HCT116 (cell line): Measurements from ENCODE around the gene KLK13. TPM values are rescaled to one million over a fixed set of nuclear protein-coding genes. Genes with fewer than 3 reads are reported as not detected.

Source experiments
- ATAC-seq: fragments of 200-7000 bp; cut with Tn5 transposase; 2 replicates; pipeline ENCODE4 v1.9.1; 2020; ENCODE audit warnings: mild to moderate bottlenecking, moderate library complexity
- BruUV-seq: library from RNA; stranded (reverse); fragments of 400-500 nt; replicated peaks from 2 replicates; lab custom pipeline; 2021; lab: Mats Ljungman, UMichigan
- CTCF ChIA-PET: fragments of 300-600 bp; sonication (Branson Sonifier 250); formaldehyde crosslinking; loops from one replicate; lab custom pipeline; 2021; ENCODE audit warnings: antibody characterized with exemption; lab: Charles Lee
- POLR2A ChIA-PET: fragments of 300-600, 350-600 bp; sonication (Branson Sonifier 250); formaldehyde crosslinking; loops from one replicate; lab custom pipeline; 2021; ENCODE audit warnings: antibody characterized with exemption; lab: Charles Lee
- RAD21 ChIA-PET, 2 experiments: fragments of 300-600 bp; sonication (Branson Sonifier 250); formaldehyde crosslinking; loops; one replicate each; lab custom pipeline; 2023; ENCODE audit warnings: low total read pairs in 2 of 2; ENCODE audit not compliant: uncharacterized antibody in 2 of 2, unreplicated experiment in 2 of 2, low non-redundant PET in 1 of 2; lab: Charles Lee
- DNase-seq: peaks from one replicate; pipeline ENCODE4 v3.0.0-alpha.2; 2010; ENCODE audit warnings: low read depth, low spot score
- H2AFZ ChIP-seq: fragments of 200-600 bp; shearing (Covaris generic), sonication (generic); 2 replicates; pipeline ENCODE4 v1.6.1; 2017; ENCODE audit warnings: low read depth, mixed run types, mixed read lengths, antibody characterized with exemption, low read length; ENCODE audit not compliant: poor library complexity, severe bottlenecking
- H3K27ac ChIP-seq: 2 replicates; pipeline ENCODE4 v1.5.1; 2012; ENCODE audit warnings: low read depth, low read length
- H3K27me3 ChIP-seq: fragments of 200-600 bp; sonication (generic); 2 replicates; pipeline ENCODE4 v1.6.1; 2016; ENCODE audit warnings: mixed run types, low read length, mixed read lengths; ENCODE audit not compliant: insufficient read depth
- H3K36me3 ChIP-seq, 2 experiments: fragments of 200-500 bp in 1 of 2; fragments of 200-600 bp in 1 of 2; sonication (Bioruptor generic) in 1 of 2; sonication (generic) in 1 of 2; 2 replicates each; pipeline versions ENCODE4 v1.5.1 to v1.6.1; 2014 to 2016; ENCODE audit warnings: low read length in 2 of 2, inconsistent platforms in 1 of 2, mixed read lengths in 1 of 2, mixed run types in 1 of 2; ENCODE audit not compliant: insufficient read depth in 2 of 2, control insufficient read depth in 1 of 2
- H3K4me1 ChIP-seq, 2 experiments: fragments of 200-600 bp in 1 of 2; sonication (generic) in 1 of 2; 2 replicates each; pipeline versions ENCODE4 v1.5.1 to v1.6.1; 2012 to 2017; ENCODE audit warnings: low read length in 2 of 2, inconsistent platforms in 1 of 2, mild to moderate bottlenecking in 1 of 2, mixed read lengths in 1 of 2, mixed run types in 1 of 2, moderate library complexity in 1 of 2; ENCODE audit not compliant: insufficient read depth in 2 of 2, control insufficient read depth in 1 of 2
- H3K4me2 ChIP-seq: fragments of 200-600 bp; sonication (generic); 2 replicates; pipeline ENCODE4 v1.6.1; 2017; ENCODE audit warnings: mixed run types, low read length, mixed read lengths
- H3K4me3 ChIP-seq, 2 experiments: fragments of 200-600 bp in 1 of 2; sonication (generic) in 1 of 2; replicated peaks in 1 of 2; 2 replicates each; pipeline ENCODE4 v1.5.1; 2011 to 2016; ENCODE audit warnings: low read length in 2 of 2, control low read depth in 1 of 2, low read depth in 1 of 2, mild to moderate bottlenecking in 1 of 2, mixed read lengths in 1 of 2, mixed run types in 1 of 2
- H3K79me2 ChIP-seq: fragments of 200-600 bp; sonication (generic); 2 replicates; pipeline ENCODE4 v1.6.1; 2017; ENCODE audit warnings: mild to moderate bottlenecking, mixed run types, low read length, moderate library complexity, mixed read lengths; ENCODE audit not compliant: insufficient read depth
- H3K9ac ChIP-seq: fragments of 200-600 bp; sonication (generic); 2 replicates; pipeline ENCODE4 v1.6.1; 2016; ENCODE audit warnings: low read length, mixed read lengths
- H3K9me2 ChIP-seq: fragments of 200-600 bp; sonication (generic), shearing (Covaris generic); 2 replicates; pipeline ENCODE4 v1.6.1; 2017; ENCODE audit warnings: mixed run types, mild to moderate bottlenecking, moderate library complexity; ENCODE audit not compliant: insufficient read depth
- H3K9me3 ChIP-seq, 2 experiments: fragments of 200-500 bp in 1 of 2; fragments of 200-600 bp in 1 of 2; sonication (Bioruptor generic) in 1 of 2; sonication (generic) in 1 of 2; 2 replicates each; pipeline ENCODE4 v1.6.1; 2014 to 2017; ENCODE audit warnings: low read length in 2 of 2, mixed read lengths in 2 of 2, inconsistent platforms in 1 of 2, low read depth in 1 of 2, mild to moderate bottlenecking in 1 of 2, mixed run types in 1 of 2, moderate library complexity in 1 of 2; ENCODE audit not compliant: control insufficient read depth in 1 of 2, insufficient read depth in 1 of 2
- H4K20me1 ChIP-seq: fragments of 200-600 bp; sonication (generic), shearing (Covaris generic); 2 replicates; pipeline ENCODE4 v1.6.1; 2017; ENCODE audit warnings: mixed run types, mild to moderate bottlenecking, moderate library complexity; ENCODE audit not compliant: insufficient read depth
- CBX3 ChIP-seq: IDR thresholded peaks from 2 replicates; pipeline ENCODE4 v1.6.1; 2012; ENCODE audit warnings: low read depth
- CEBPB ChIP-seq: IDR thresholded peaks from 2 replicates; pipeline ENCODE4 v1.6.1; 2012; ENCODE audit warnings: low read depth
- CTCF ChIP-seq, 3 experiments: fragments of 200-600 bp in 1 of 3; sonication (generic) in 1 of 3; IDR thresholded peaks in 2 of 3; conservative IDR thresholded peaks in 1 of 3; 2 replicates each; pipeline ENCODE4 v1.5.1; 2012 to 2017; ENCODE audit warnings: low read depth in 2 of 3, low read length in 2 of 3, antibody characterized with exemption in 1 of 3, borderline replicate concordance in 1 of 3, control low read depth in 1 of 3, mild to moderate bottlenecking in 1 of 3, mixed read lengths in 1 of 3, mixed run types in 1 of 3, moderate library complexity in 1 of 3; ENCODE audit not compliant: insufficient read depth in 1 of 3
- EGR1 ChIP-seq: IDR thresholded peaks from 2 replicates; pipeline ENCODE4 v1.6.1; 2012; ENCODE audit warnings: low read depth
- ELF1 ChIP-seq: IDR thresholded peaks from 2 replicates; pipeline ENCODE4 v1.6.1; 2012; ENCODE audit warnings: low read depth, borderline replicate concordance
- EZH2phosphoT487 ChIP-seq: fragments of 200-600 bp; IDR thresholded peaks from 2 replicates; pipeline ENCODE4 v1.6.1; 2018; ENCODE audit warnings: antibody characterized with exemption, borderline replicate concordance
- POLR2A ChIP-seq: IDR thresholded peaks from 2 replicates; pipeline ENCODE4 v1.7.0; 2011; ENCODE audit warnings: borderline replicate concordance; ENCODE audit not compliant: insufficient read depth, insufficient read length; ENCODE audit errors: extremely low read depth
- POLR2AphosphoS5 ChIP-seq: IDR thresholded peaks from 2 replicates; pipeline ENCODE4 v1.6.1; 2011; ENCODE audit warnings: mild to moderate bottlenecking, low read depth, low read length, moderate library complexity
- SRF ChIP-seq: IDR thresholded peaks from 2 replicates; pipeline ENCODE4 v1.6.1; 2012; ENCODE audit warnings: low read depth
- TCF7L2 ChIP-seq: IDR thresholded peaks from 2 replicates; pipeline ENCODE4 v1.7.0; 2011; ENCODE audit warnings: borderline replicate concordance, inconsistent platforms; ENCODE audit not compliant: insufficient read depth, insufficient read length; ENCODE audit errors: extremely low read depth
- ZBTB33 ChIP-seq: IDR thresholded peaks from 2 replicates; pipeline ENCODE4 v1.6.1; 2011; ENCODE audit warnings: mild to moderate bottlenecking, low read length, moderate library complexity; ENCODE audit not compliant: insufficient replicate concordance; ENCODE audit errors: extremely low read depth
- ZFX ChIP-seq: fragments of 450-650 bp; IDR thresholded peaks from 2 replicates; pipeline ENCODE4 v1.6.1; 2017
- ZNF274 ChIP-seq: fragments of 200-500 bp; sonication (Bioruptor generic); IDR thresholded peaks from 2 replicates; pipeline ENCODE4 v1.6.1; 2014; ENCODE audit warnings: mild to moderate bottlenecking, low read depth, low read length, inconsistent platforms
- intact Hi-C: fragments of 100-400 bp; cut with micrococcal nuclease; formaldehyde crosslinking; loops from 2 replicates; pipeline ENCODE4 v1.10.0; 2022
- total RNA-seq: library from RNA; stranded (reverse); gene quantifications from one replicate; pipeline ENCODE4 v1.2.1, GENCODE V29; 2021; ENCODE audit not compliant: unreplicated experiment

KLK13 gene
- total RNA-seq, 1 experiment from 2014 or later, result 3.2 TPM

GRCh38 chr19:51047031-51047335, 17.9 kb downstream of the KLK13 start:
- H3K9me3 ChIP-seq, result no peaks in the 10 kb centered on the region
- H3K9ac ChIP-seq, result no peak overlapping the region
- H3K4me1 ChIP-seq, result no peaks in the 10 kb centered on the region
- intact Hi-C loops, result no loop called here
- no peak overlapping the region for H3K4me2 ChIP-seq
- TF ChIP-seq ZBTB33, result no peak
- no peak for TF ChIP-seq POLR2A
- TF ChIP-seq TCF7L2, result no peak
- no peak for TF ChIP-seq CEBPB
- no peak for TF ChIP-seq EZH2phosphoT487
- no peak for TF ChIP-seq EGR1
- H3K27ac ChIP-seq, result no peak overlapping the region
- H3K4me3 ChIP-seq, result no peak overlapping the region
- no peaks in the 10 kb centered on the region for H3K79me2 ChIP-seq
- ChIA-PET RAD21 (no interaction called here), CTCF (no interaction called here), POLR2A (no interaction called here)
- H3K36me3 ChIP-seq, result no peaks in the 10 kb centered on the region
- H4K20me1 ChIP-seq, result no peaks in the 10 kb centered on the region
- no TSS peak for BruUV-seq
- no peak overlapping the region for H2AFZ ChIP-seq
- no peaks in the 10 kb centered on the region for H3K9me2 ChIP-seq
- DNase-seq (no peak), ATAC-seq (no peak)
- H3K27me3 ChIP-seq, result no peaks in the 10 kb centered on the region

- no peak overlapping the region for H2AFZ ChIP-seq
- BruUV-seq, result no TSS peak
- RAD21 ChIA-PET, result no interaction called here
Measured at GRCh38 chr19:51044327-51044726, 20.6 kb downstream of the KLK13 start.

More at GRCh38 chr19:51044327-51044726, 20.6 kb downstream of the KLK13 start:
- Histone ChIP-seq H3K4me3 (no peak overlapping the region), H3K4me2 (no peak overlapping the region)
- TF ChIP-seq CTCF (IDR thresholded peaks at IDR 0.05 in 2 of 3, conservative IDR thresholded peaks at IDR 0.05 in 1 of 3; ENCODE audit: borderline replicate concordance in 1 of 3, insufficient read depth in 1 of 3, low read depth in 2 of 3, low read length in 2 of 3), result no peak
- no peak for TF ChIP-seq TCF7L2
- TF ChIP-seq ZNF274, result no peak
- TF ChIP-seq POLR2AphosphoS5, result no peak
- no peak for TF ChIP-seq ELF1
- no peak for TF ChIP-seq SRF
- TF ChIP-seq CBX3, result no peak
- TF ChIP-seq ZFX, result no peak
- no peak for TF ChIP-seq CEBPB
- TF ChIP-seq, all 23 proteins: peak for 0
- Histone ChIP-seq H3K4me1 (no peaks in the 10 kb centered on the region), H3K27ac (no peak overlapping the region), H3K79me2 (no peaks in the 10 kb centered on the region), H3K36me3 (no peaks in the 10 kb centered on the region), H3K9me3 (no peaks in the 10 kb centered on the region), H3K9me2 (no peaks in the 10 kb centered on the region), H4K20me1 (no peaks in the 10 kb centered on the region), H3K27me3 (no peaks in the 10 kb centered on the region), H3K9ac (no peak overlapping the region)
- POLR2A ChIA-PET, result no interaction called here
- ATAC-seq (no peak), DNase-seq (no peak)
- CTCF ChIA-PET, result no interaction called here
- intact Hi-C loops, result no loop called here
